Stimulated activated CD4-positive, alpha-beta T cell treated with anti-CD3 and anti-CD28 coated beads, TNF-alpha, amount 100 ng/mL, for 1 hour (primary cell): ENCODE results near the gene RSPH9.
"Not testable (repeated sequence)": the region's sequence is repeated elsewhere in the genome, so short reads cannot be mapped to it uniquely, and the experiment has no call there.

Experiments used
- DNase-seq, 3 donors: peaks; one replicate each; pipeline ENCODE4 v3.0.0-alpha.2; 2020; ENCODE audit warnings: low read depth in 3 of 3, low spot score in 1 of 3

Gene RSPH9

DNA sequence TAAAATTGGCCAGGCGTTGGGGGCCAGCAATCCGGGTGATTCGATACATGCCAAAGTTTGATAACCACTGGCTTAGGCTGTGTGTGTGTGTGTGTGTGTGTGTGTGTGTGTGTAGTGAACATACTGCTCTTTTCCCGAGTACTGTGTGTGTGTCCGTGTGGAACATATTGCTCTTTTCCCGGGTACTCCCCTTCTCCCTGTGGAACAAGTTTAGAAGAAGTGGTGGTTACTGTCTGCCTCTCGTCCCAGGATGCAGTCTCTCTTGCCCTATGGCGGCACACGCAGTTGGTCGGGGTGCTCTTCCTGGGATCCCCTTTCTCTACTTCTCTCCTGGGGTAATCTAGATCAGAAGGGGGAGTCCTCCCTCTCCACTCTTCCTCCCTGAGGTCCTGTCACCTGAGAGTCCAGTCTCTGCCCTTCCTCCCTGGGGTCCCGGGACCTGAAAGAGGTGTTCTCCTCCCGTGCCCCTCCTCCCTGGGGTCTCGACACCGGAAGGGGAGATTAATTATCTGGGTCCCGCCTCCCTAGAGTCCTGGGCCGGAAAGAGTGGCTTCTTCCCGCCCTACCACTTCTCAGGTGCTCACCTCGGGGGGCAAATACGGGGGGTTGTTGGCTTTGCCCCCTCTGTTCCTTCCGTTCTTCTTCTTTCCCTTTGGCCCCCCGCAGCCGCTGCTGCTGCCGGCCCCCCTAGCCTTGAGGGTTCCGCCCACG lies 16.3 kb upstream of the RSPH9 start:
- peak in 2 of 3 donors; percentile 19 to 30 for DNase-seq

DNA sequence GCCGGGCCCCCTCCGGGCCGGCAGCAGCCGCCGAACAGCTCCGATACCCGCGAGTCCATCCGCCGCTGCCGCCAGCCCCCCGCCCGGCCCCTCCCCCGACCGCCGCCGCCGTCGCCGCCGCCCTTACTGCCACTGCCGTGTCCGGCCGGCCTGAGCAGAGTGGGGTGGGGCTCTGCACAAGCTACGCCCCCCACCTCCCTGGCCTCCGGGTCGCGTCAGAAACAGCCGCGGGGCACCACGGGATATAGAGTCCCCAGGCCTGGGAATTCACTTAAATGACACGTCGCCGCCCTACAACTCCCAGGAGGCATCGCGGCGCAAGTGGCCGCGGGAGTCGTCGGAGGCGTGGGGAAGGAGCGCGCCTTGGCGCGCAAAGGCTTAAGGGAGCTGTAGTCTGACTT lies 15.7 kb upstream of the RSPH9 start, which contains the start of gene GTPBP2:
TSS of gene GTPBP2 (minus strand) at position 161 of the 401 bp plus-strand sequence. CDS start at position 59, 102 bp downstream.
- DNase-seq: peak; percentile 87 to 90 (median 87)

DNA sequence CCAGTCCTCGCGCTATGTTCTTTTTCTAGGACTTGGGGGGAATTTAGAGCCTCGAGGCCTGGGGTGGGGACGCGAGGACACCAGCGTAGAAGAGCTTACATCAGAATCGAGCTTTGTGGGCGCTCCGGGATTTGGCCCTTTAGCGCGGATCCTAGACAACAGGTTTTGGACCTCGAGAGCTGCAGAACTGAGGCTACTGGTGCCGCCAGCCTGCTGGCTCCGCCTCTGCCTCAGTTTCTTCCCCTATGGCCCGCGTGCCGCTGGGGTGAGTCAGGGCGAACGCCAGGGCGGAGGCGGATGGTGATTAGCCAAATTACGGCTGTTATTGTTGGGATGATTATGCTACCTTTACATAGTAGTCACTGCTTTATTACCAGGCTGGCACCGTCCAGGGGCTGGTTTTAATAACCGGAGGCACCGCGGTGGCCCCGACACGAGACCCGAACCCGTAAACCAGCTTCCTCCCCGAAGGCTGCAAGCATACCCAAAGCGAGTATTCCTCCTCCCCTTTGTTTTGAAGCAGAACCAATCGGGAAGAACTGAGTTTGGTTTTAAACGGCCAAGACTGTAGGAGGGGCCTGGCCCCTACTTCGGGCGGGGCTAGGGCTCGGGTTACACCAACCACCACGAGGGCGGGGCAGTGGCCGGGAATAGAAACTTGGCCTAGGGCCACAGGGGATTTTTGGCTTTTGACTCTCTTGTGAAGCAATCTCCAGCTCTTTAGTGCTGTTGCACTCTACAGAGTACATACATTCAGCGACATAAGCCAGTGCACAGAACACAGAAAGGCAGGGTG lies 15.1 kb upstream of the RSPH9 start:
- DNase-seq: peak; percentile 69 to 77 (median 69)

DNA sequence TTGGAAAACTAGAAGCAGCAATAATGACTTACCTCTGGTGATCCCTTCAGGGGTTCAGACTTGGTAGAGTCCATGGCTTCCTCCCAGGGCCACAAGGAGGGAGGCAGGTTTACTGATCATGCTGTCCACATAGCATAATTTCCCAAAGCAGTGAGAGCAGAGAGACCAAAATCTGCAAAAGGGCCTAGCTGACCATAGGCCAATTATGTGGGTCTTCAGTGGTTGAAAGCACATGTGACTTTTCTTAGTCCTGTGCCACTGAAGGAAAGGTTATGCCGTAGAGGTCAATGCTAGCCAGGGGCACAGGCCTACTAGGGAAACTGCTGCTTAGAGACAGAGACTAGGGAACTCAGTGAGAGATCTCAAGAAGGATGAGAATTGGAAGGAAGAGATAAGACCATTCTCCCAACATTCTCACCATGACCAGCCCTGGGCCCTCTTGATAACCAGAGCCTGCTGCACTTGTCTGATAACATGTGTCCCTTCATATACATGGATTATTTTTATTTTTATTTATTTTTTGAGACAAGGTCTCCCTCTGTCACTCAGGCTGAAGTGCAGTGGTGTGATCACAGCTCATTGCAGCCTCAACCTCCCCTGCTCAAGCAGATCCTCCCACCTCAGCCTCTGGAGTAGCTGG lies 13.7 kb upstream of the RSPH9 start:
- no peak for DNase-seq

DNA sequence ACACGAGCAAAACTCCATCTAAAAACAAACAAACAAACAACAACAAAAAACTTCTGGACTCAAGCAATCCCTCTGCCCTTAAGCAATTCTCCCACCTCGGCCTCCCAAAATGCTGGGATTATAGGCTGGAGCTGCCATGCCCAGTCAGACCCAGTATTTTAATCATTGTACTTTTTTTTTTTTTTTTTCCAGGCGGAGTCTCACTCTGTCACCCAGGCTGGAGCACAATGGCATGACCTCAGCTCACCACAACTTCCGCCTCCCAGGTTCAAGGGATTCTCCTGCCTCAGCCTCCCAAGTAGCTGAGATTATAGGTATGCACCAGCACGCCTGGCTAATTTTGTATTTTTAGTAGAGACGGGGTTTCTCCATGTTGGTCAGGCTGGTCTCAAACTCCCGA lies 11.8 kb upstream of the RSPH9 start:
- not testable (repeated sequence) for DNase-seq

DNA sequence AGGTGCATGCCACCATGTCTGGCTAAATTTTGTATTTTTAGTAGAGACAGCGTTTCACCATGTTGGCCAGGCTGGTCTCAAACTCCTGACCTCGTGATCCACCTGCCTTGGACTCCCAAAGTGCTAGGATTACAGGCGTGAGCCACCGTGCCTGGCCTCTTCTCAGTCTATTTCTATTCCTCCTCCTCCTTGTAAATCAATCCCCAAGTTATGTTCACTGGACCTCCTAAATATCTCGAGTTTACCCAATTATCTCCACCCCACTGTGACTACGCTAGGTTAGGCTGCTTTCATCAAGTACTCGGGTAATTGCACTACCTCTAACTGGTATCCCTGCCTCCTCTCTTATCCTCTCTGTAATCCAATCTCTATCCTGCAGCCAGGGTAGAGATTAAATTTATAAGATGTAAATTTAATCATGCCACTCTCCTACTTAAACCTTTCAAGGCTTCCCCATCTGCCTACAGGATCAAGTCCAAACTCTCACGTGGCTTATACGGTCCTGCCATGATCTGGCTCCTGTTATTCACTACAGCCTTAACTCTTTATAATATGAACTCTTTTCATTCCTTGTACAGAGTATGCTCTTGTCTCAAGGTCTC lies 10.0 kb upstream of the RSPH9 start:
- no peak for DNase-seq

DNA sequence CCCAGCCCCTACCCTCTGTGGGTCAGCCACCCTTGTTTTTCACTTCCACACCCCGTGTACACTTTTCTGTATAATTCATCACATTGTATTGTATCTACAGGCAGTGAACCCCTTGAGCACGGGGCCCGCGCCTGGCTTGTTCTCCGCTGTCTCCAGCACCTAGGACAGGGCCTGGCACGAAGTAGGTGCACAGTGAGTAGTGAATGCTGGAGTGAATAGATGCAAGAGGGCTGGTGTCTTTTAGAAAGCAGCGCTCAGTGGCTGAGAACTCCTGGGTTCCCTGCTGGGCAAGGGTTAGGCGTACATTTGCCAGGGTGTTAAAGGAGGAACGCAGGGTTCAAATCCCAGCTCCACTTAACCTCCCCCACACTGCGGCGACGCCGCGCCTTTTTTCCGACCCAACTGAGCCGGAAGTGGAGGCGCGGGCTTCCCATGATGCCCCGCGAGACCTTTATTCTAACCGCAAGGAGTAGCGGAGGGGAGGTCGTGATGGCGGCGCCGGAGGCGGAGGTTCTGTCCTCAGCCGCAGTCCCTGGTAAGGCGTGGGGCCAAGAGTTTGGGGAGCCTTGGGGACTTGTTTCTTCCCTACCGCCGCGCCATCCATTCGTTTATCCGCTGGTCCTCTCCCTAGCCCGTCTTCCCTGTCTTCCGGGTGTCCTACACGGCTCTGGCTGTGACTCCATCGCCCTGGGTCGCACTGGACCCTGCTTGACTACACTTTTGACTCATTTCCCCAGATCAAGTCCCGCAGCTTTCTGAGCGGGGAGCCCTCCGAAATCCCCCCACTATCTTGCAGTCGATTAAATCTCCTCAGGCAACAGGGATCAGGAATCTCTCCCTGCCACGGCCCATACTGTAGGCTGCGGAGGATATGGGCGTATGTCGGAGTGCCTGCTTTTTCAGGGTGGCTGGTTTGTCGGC lies 9.2 kb upstream of the RSPH9 start, which contains the start of gene MAD2L1BP:
TSS of gene MAD2L1BP (plus strand) at position 454 of the 921 bp plus-strand sequence. CDS start at position 490, 36 bp downstream.
- peak; percentile 46 to 73 (median 67) for DNase-seq

DNA sequence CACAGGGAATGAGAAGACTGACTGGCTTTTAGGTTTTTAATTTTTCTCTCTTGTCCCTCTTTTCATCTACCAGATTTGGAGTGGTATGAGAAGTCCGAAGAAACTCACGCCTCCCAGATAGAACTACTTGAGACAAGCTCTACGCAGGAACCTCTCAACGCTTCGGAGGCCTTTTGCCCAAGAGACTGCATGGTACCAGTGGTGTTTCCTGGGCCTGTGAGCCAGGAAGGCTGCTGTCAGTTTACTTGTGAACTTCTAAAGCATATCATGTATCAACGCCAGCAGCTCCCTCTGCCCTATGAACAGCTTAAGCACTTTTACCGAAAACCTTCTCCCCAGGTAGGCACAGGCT lies 8.6 kb upstream of the RSPH9 start:
- DNase-seq: no peak

DNA sequence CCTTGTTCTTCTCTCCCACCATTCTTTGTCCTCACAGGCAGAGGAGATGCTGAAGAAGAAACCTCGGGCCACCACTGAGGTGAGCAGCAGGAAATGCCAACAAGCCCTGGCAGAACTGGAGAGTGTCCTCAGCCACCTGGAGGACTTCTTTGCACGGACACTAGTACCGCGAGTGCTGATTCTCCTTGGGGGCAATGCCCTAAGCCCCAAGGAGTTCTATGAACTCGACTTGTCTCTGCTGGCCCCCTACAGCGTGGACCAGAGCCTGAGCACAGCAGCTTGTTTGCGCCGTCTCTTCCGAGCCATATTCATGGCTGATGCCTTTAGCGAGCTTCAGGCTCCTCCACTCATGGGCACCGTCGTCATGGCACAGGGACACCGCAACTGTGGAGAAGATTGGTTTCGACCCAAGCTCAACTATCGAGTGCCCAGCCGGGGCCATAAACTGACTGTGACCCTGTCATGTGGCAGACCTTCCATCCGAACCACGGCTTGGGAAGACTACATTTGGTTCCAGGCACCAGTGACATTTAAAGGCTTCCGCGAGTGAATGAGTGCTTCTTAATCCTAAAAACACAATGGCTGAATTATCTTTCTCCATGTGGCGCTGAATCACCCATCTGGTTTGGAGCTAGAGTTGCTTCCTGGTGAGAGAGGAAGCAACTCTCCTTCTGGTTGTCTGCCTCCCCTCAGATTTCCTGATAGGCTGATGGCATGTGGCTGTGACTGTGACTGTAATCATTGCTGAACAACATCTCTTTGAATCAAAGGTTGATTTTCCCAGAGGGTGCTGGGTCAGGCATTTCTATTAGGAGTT lies 4.6 kb upstream of the RSPH9 start:
- DNase-seq: no peak

DNA sequence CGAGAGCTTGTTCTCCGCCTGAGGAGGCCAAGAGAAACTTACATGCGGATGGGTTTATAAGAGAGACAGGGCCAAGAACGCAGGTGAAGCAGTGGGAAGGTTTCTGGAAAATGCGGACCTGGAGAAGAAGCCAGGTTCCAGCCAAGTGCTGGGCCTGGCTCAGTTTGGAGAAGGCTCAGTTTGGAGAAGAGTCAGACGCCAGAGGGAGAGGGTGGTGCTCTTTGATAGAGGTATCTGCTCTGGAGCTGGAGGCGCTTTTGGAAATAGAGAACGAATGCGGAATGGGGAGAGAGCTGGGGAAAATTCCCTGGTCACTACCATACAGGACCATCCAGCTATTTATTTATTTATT lies 753 bp downstream of the RSPH9 start:
- no peak for DNase-seq

DNA sequence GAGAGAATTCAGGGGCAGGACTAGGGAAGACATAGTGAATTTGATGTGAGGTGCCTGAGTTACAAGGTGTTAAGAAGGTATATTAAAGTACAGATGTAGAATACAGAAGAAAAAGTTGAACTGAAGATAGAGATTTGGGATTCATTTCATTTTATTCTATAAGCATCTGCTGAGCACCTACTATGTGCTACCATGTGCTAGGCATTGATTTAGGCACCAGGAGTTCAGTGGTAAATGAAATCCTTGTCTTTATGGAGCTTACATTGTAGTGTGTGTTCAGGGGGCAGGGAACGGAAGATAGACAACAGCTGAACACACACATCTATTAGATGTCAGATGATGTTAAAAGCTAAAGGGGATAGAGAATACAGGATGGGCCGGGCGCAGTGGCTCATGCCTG lies 2.8 kb downstream of the RSPH9 start:
- no peak for DNase-seq

DNA sequence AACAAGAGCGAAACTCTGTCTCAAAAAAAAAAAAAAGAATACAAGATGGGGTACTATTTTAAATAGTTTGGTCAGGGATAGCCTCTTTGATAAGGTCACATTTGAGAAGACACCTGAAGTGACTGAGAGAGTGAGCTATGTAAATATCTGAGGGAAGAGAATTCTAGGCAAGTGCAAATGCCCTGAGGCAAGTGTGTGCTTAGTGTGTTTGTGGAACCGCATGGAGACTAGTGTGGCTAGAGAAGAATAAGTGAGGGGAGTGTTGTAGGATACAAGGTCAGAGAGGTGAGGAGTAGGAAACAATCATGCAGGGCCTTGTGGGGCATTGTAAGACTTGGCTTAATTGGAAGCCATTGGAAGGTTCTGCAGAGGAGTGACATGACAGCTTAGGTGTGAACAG lies 3.4 kb downstream of the RSPH9 start:
- no peak for DNase-seq

DNA sequence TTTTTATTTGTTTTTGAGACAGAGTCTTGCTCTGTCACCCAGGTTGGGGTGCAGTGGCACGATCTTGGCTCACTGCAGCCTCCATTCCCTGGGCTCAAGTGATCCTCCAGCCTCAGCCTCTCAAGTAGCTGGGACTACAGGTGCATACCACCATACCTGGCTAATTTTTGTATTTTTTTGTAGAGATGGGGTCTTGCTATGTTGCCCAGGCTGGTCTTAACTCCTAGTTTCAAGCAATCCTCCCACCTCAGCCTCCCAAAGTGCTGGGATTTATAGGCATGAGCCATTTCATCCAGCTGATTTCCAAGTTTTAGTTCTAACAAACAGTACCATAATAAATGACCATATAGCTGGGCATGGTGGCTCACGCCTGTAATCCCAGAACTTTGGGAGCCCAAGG lies 8.0 kb downstream of the RSPH9 start:
- DNase-seq: not testable (repeated sequence)

DNA sequence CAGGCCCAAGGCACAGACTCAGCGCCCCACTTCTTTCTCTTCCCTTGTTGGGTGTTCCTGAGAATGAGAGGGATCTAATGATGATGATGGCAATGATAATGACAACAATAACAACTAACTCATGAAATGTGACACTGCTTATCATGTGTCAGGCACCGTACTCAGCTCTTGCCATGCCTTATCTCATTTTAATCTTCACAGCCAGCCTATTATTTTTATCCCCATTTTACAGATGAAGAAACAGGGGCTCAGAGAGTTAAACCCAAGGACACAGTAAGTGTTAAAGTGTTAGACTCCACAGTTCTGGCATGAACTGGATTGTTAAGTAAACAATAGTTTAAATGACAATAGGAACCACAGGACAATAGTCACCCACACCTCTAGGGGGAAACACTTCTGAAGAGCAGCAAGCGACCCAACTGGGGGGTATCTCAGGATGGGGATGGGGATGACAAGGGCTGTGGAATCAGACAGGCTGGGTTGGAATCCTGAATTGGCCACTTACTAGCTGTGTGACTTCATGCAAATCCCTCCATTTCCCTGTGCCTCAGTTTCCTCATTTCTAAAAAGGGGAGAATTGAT lies 12.5 kb downstream of the RSPH9 start:
- no peak for DNase-seq

DNA sequence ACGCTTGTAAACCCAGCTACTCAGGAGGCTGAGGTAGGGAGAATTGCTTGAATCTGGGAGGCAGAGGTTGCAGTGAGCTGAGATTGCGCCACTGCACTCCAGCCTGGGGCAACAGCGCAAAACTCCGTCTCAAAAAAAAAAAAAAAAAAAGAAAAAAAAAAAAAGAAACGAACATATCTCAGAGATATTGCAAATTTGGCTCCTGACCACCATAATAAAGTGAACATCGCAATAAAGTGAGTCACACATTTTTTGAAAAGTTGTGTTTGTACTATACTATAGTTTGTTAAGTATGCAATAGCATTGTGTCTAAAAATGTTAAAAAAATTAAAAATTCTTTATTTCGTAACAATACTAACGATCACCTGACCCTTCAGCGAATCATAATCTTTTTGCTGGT lies 13.3 kb downstream of the RSPH9 start:
- no peak for DNase-seq

DNA sequence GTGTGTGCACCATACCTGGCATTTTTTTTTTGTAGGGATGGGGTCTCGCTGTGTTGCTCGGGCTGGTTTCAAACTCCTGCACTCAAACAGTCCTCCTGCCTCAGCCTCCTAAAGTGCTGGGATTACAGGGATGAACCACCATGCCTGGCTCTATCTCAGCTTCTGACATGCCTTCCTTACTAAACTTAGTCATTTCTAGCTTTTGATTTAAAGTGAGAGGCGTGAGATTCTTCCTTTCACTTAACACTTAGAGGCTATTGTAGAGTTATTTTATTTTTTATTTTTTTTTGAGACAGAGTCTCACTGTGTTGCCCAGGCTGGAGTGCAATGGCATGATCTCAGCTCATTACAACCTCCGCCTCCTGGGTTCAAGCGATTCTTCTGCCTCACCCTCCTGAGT lies 18.1 kb downstream of the RSPH9 start:
- DNase-seq: not testable (repeated sequence)

DNA sequence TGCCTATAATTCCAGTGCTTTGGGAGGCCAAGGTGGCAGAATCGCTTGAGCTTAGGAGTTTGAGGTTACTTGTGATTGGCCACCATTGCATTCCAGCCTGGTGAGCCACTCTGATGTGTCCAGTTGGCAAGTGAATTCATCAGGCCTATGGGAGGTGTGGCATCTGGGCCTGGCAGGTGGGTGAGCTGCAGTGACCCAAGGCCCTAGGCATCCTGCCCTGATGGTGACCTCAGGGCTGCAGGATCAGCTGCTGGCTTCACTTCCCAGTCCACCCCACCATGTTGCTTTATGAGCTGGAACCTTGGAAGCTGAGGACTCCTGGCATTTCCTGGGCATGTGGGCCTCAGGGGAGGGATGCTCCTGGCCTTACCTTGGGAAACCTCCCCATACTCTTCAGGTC lies 20.5 kb downstream of the RSPH9 start:
- DNase-seq: no peak

DNA sequence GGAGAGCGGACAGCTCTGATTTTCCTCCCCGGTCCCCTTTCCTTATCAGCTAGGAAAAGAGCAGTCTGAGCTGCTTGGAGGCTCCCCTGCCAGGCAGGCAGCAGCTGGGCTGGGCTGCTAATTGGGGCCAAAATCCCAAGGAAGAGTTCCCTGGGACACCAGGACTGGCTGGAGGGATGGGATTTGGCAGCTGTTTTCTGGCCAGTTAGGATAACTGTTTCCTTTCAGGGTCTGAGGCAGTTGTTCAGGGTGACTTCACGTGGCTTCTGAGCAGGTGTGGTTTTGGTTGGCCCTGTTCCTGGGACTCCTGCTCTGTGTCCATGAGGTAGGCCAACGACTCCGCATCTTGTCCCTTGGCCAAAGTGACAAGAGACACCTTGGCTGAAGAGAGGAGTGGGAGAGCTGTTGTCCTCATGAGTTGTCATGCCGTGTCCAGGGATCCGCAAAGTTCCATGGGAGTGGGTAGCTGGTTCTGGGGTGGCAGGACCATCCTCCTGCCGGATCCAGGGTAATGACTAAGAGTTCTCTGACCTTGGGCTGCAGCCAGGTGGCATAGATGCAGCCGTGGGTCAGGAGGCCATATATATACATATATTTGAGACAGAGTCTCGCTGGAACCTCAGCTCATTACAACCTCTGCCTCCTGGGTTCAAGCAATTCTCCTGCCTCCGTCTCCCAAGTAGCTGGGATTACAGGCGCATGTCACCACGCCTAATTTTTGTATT lies 21.5 kb downstream of the RSPH9 start:
- DNase-seq: no peak
